Panc1 (cell line): ENCODE results near the gene IFIH1.

Experiments used
- POLR2AphosphoS5 ChIP-seq: IDR thresholded peaks from 2 replicates; pipeline ENCODE4 v1.6.1; 2012; ENCODE audit warnings: mild to moderate bottlenecking, low read depth, low read length, moderate library complexity
- REST ChIP-seq, 2 experiments: IDR thresholded peaks; 2 replicates each; pipeline ENCODE4 v1.6.1; 2011 to 2012; ENCODE audit warnings: low read depth in 2 of 2, control low read depth in 1 of 2, low read length in 1 of 2, mild to moderate bottlenecking in 1 of 2, moderate library complexity in 1 of 2; ENCODE audit not compliant: insufficient read depth in 1 of 2
- SIN3A ChIP-seq: IDR thresholded peaks from 2 replicates; pipeline ENCODE4 v1.6.1; 2012; ENCODE audit warnings: low read depth, mild to moderate bottlenecking, low read length, moderate library complexity, borderline replicate concordance; ENCODE audit not compliant: insufficient read depth
- TCF7L2 ChIP-seq: IDR thresholded peaks from 2 replicates; pipeline ENCODE4 v1.6.1; 2011; ENCODE audit warnings: mild to moderate bottlenecking, low read depth, low read length, inconsistent platforms
- TF ChIP-seq, protein P1 (sequence below): fragments of 450-650 bp; IDR thresholded peaks from 2 replicates; pipeline ENCODE4 v1.5.1; 2017; ENCODE audit warnings: mild to moderate bottlenecking

DNA sequence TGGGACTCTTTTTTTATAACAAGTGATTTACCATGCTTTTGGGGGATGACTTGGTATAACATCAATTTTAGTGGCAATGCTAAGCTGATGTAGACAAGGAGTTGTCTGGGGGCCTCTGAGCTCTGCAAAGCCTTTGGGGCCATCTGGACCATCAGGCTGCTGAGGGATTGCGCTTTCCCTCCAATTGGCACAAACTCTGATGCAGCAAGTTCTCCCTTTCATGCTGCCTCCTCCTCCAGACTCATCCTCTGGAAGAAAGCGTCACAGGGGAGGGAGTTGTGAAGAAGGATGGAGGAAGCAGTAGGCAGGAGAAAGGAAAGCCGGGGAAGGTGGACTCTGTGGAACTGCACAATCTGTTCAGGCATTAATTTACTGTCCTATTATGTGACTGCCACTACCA lies 65.0 kb downstream of the IFIH1 start:
- TF ChIP-seq, protein P1, sequence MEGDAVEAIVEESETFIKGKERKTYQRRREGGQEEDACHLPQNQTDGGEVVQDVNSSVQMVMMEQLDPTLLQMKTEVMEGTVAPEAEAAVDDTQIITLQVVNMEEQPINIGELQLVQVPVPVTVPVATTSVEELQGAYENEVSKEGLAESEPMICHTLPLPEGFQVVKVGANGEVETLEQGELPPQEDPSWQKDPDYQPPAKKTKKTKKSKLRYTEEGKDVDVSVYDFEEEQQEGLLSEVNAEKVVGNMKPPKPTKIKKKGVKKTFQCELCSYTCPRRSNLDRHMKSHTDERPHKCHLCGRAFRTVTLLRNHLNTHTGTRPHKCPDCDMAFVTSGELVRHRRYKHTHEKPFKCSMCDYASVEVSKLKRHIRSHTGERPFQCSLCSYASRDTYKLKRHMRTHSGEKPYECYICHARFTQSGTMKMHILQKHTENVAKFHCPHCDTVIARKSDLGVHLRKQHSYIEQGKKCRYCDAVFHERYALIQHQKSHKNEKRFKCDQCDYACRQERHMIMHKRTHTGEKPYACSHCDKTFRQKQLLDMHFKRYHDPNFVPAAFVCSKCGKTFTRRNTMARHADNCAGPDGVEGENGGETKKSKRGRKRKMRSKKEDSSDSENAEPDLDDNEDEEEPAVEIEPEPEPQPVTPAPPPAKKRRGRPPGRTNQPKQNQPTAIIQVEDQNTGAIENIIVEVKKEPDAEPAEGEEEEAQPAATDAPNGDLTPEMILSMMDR, result no peak
- TF ChIP-seq POLR2AphosphoS5 (no peak), SIN3A (no peak), TCF7L2 (no peak), REST (IDR thresholded peaks at IDR 0.05; ENCODE audit: insufficient read depth in 1 of 2, low read depth in 2 of 2, low read length in 1 of 2) (no peak)
